SK-N-SH treated with all-trans-retinoic acid at 6 μM for 48 hours (cell line): ENCODE measurements around the gene SF3B3.
"Not testable (repeated sequence)": the region's sequence is repeated elsewhere in the genome, so short reads cannot be mapped to it uniquely, and the experiment has no call there.

ENCODE experiments used
- ATAC-seq: fragments of 200-7000 bp; cut with Tn5 transposase; 3 replicates; pipeline ENCODE4 v1.9.1; 2020; ENCODE audit warnings: mild to moderate bottlenecking, moderate library complexity
- CREB5 ChIP-seq: fragments of 250-450 bp; sonication (Bioruptor Pico); IDR thresholded peaks from 2 replicates; pipeline ENCODE4 v1.5.1; 2020; ENCODE audit warnings: low read depth, mild to moderate bottlenecking, moderate library complexity
- PPARA ChIP-seq: fragments of 250-450 bp; sonication (Bioruptor Pico); IDR thresholded peaks from 2 replicates; pipeline ENCODE4 v1.5.0; 2020; ENCODE audit warnings: mild to moderate bottlenecking, borderline replicate concordance
- ZNF565 ChIP-seq: fragments of 450-650 bp; formaldehyde crosslinking; conservative IDR thresholded peaks from 2 replicates; pipeline ENCODE4 v1.5.0; 2020; ENCODE audit warnings: low read depth, mild to moderate bottlenecking, moderate library complexity

The SF3B3 gene

GRCh38 chr16:70615945-70616344 is 92.3 kb downstream of the SF3B3 start (continued):
- no peak for TF ChIP-seq CREB5 (CRISPR knock-in tag)
- no peak for TF ChIP-seq ZNF565 (CRISPR knock-in tag)
- TF ChIP-seq PPARA (CRISPR knock-in tag): no peak

GRCh38 chr16:70621864-70622263 is 98.2 kb downstream of the SF3B3 start:
- not testable (repeated sequence) for ATAC-seq
